ENCODE results near the gene DDX18.

DDX18 gene

GRCh38 chr2:117862459-117862858, 48.0 kb downstream of the DDX18 start:
- no peaks in the 10 kb centered on the region for H3K36me3 ChIP-seq (replicated peaks; ENCODE audit: insufficient read depth, low read length)
- no peaks in the 10 kb centered on the region for H3F3A ChIP-seq (ENCODE audit: insufficient read depth, low read length)
- H3K9me2 ChIP-seq (replicated peaks; ENCODE audit: insufficient read depth, low read length), result no peaks in the 10 kb centered on the region
- no peaks in the 10 kb centered on the region for H4K20me1 ChIP-seq (ENCODE audit: insufficient read depth, low read length)
- TF ChIP-seq EZH2 (optimal IDR thresholded peaks at IDR 0.05; ENCODE audit: low read depth, low read length) (no peak), CTCF (IDR thresholded peaks at IDR 0.05; ENCODE audit: low read length) (no peak), EZH2phosphoT487 (IDR thresholded peaks at IDR 0.05; ENCODE audit: low read length) (no peak)
- H3K9ac ChIP-seq (ENCODE audit: low read length), result no peak overlapping the region
- no peaks in the 10 kb centered on the region for H3K79me2 ChIP-seq (ENCODE audit: low read length)
- DNase-seq, result no peak
- H3K4me3 ChIP-seq (ENCODE audit: low read length), result no peak overlapping the region
- H2AFZ ChIP-seq (ENCODE audit: low read length), result no peak overlapping the region
- H3K4me2 ChIP-seq (ENCODE audit: low read depth, low read length), result no peak overlapping the region
- H3K4me1 ChIP-seq (ENCODE audit: low read length), result no peaks in the 10 kb centered on the region
- no peaks in the 10 kb centered on the region for H3K9me3 ChIP-seq (replicated peaks; ENCODE audit: insufficient read depth, low read length)
- no peaks in the 10 kb centered on the region for H3K27me3 ChIP-seq (replicated peaks; ENCODE audit: insufficient read depth, low read length)
- no peak overlapping the region for H3K27ac ChIP-seq (ENCODE audit: low read length)

GRCh38 chr2:117875786-117876185, 61.3 kb downstream of the DDX18 start:
- Histone ChIP-seq H3K4me3 (ENCODE audit: low read length) (no peak overlapping the region), H3K9me2 (replicated peaks; ENCODE audit: insufficient read depth, low read length) (no peaks in the 10 kb centered on the region), H3K27ac (ENCODE audit: low read length) (no peak overlapping the region), H3K4me2 (ENCODE audit: low read depth, low read length) (no peak overlapping the region), H3K79me2 (ENCODE audit: low read length) (no peaks in the 10 kb centered on the region), H4K20me1 (ENCODE audit: insufficient read depth, low read length) (no peaks in the 10 kb centered on the region), H3K9ac (ENCODE audit: low read length) (no peak overlapping the region), H2AFZ (ENCODE audit: low read length) (no peak overlapping the region), H3K9me3 (replicated peaks; ENCODE audit: insufficient read depth, low read length) (no peaks in the 10 kb centered on the region), H3K36me3 (replicated peaks; ENCODE audit: insufficient read depth, low read length) (no peaks in the 10 kb centered on the region), H3K27me3 (replicated peaks; ENCODE audit: insufficient read depth, low read length) (no peaks in the 10 kb centered on the region), H3F3A (ENCODE audit: insufficient read depth, low read length) (no peaks in the 10 kb centered on the region), H3K4me1 (ENCODE audit: low read length) (no peaks in the 10 kb centered on the region)
- TF ChIP-seq EZH2 (optimal IDR thresholded peaks at IDR 0.05; ENCODE audit: low read depth, low read length) (no peak), EZH2phosphoT487 (IDR thresholded peaks at IDR 0.05; ENCODE audit: low read length) (no peak), CTCF (IDR thresholded peaks at IDR 0.05; ENCODE audit: low read length) (no peak)
- no peak for DNase-seq

GRCh38 chr2:117879003-117879402, 64.5 kb downstream of the DDX18 start:
- TF ChIP-seq CTCF (IDR thresholded peaks at IDR 0.05; ENCODE audit: low read length), result no peak
- no peak for TF ChIP-seq EZH2phosphoT487 (IDR thresholded peaks at IDR 0.05; ENCODE audit: low read length)
- no peak for TF ChIP-seq EZH2 (optimal IDR thresholded peaks at IDR 0.05; ENCODE audit: low read depth, low read length)
- Histone ChIP-seq H3K9ac (ENCODE audit: low read length) (no peak overlapping the region), H3K9me2 (replicated peaks; ENCODE audit: insufficient read depth, low read length) (no peaks in the 10 kb centered on the region), H3K4me3 (ENCODE audit: low read length) (no peak overlapping the region), H3K27ac (ENCODE audit: low read length) (no peak overlapping the region), H3F3A (ENCODE audit: insufficient read depth, low read length) (no peaks in the 10 kb centered on the region), H3K27me3 (replicated peaks; ENCODE audit: insufficient read depth, low read length) (no peaks in the 10 kb centered on the region), H4K20me1 (ENCODE audit: insufficient read depth, low read length) (no peaks in the 10 kb centered on the region), H3K4me1 (ENCODE audit: low read length) (no peaks in the 10 kb centered on the region), H3K4me2 (ENCODE audit: low read depth, low read length) (no peak overlapping the region), H3K9me3 (replicated peaks; ENCODE audit: insufficient read depth, low read length) (no peaks in the 10 kb centered on the region), H3K79me2 (ENCODE audit: low read length) (no peaks in the 10 kb centered on the region), H3K36me3 (replicated peaks; ENCODE audit: insufficient read depth, low read length) (no peaks in the 10 kb centered on the region), H2AFZ (ENCODE audit: low read length) (no peak overlapping the region)
- DNase-seq, result no peak
